GM19328 (cell line): ENCODE results near the gene ADAMTS14.

ENCODE experiments used
- ATAC-seq: cut with Tn5 transposase; IDR thresholded peaks from one replicate; pipeline ENCODE4 v1.9.1; 2021; ENCODE audit warnings: mild to moderate bottlenecking, moderate library complexity; ENCODE audit not compliant: unreplicated experiment

ADAMTS14 gene

GRCh38 chr10:70673043-70673928 is 980 bp downstream of the ADAMTS14 start:
- ATAC-seq = no peak

GRCh38 chr10:70673929-70674559 is 1.7 kb downstream of the ADAMTS14 start:
- no peak for ATAC-seq

GRCh38 chr10:70674560-70675495 is 2.5 kb downstream of the ADAMTS14 start:
- no peak for ATAC-seq

- ATAC-seq = no peak
Observed at GRCh38 chr10:70675496-70676161, 3.3 kb downstream of the ADAMTS14 start.

GRCh38 chr10:70676511-70676910 is 4.2 kb downstream of the ADAMTS14 start:
- ATAC-seq = no peak

- no peak for ATAC-seq
Observed at GRCh38 chr10:70677016-70677415, 4.7 kb downstream of the ADAMTS14 start.

GRCh38 chr10:70677620-70678249 is 5.4 kb downstream of the ADAMTS14 start:
- no peak for ATAC-seq

GRCh38 chr10:70678250-70678635 is 5.9 kb downstream of the ADAMTS14 start:
- ATAC-seq = no peak

GRCh38 chr10:70678757-70679489 is 6.6 kb downstream of the ADAMTS14 start:
- ATAC-seq = no peak

- ATAC-seq = no peak
Observed at GRCh38 chr10:70679498-70679897, 7.2 kb downstream of the ADAMTS14 start.

- no peak for ATAC-seq
Observed at GRCh38 chr10:70680899-70681730, 8.8 kb downstream of the ADAMTS14 start.

- no peak for ATAC-seq
Observed at GRCh38 chr10:70681731-70682005, 9.4 kb downstream of the ADAMTS14 start.

GRCh38 chr10:70682920-70683600 is 10.8 kb downstream of the ADAMTS14 start:
- no peak for ATAC-seq

GRCh38 chr10:70683601-70683934 is 11.3 kb downstream of the ADAMTS14 start:
- no peak for ATAC-seq

- no peak for ATAC-seq
Observed at GRCh38 chr10:70683940-70684339, 11.6 kb downstream of the ADAMTS14 start.

- no peak for ATAC-seq
Observed at GRCh38 chr10:70684374-70684773, 12.1 kb downstream of the ADAMTS14 start.

GRCh38 chr10:70684839-70685454 is 12.6 kb downstream of the ADAMTS14 start:
- ATAC-seq = no peak

GRCh38 chr10:70685455-70685911 is 13.2 kb downstream of the ADAMTS14 start:
- no peak for ATAC-seq
